HepG2 (cell line): ENCODE results near the gene MFAP3L. TPM values are rescaled to one million over a fixed set of nuclear protein-coding genes. Genes with fewer than 3 reads are reported as not detected.

ENCODE experiments used
- ATAC-seq: fragments of 200-7000 bp; cut with Tn5 transposase; 3 replicates; pipeline ENCODE4 v1.9.1; 2020; ENCODE audit warnings: mild to moderate bottlenecking, moderate library complexity
- BruUV-seq: library from RNA; stranded (reverse); fragments of 400-500 nt; replicated peaks from 2 replicates; lab custom pipeline; 2021; lab: Mats Ljungman, UMichigan
- CTCF ChIA-PET: fragments of 300-600 bp; formaldehyde crosslinking; extraction: SDS; loops from one replicate; lab custom pipeline; 2021; ENCODE audit warnings: low total read pairs, inconsistent platforms, low intra/inter-chr PET ratio; lab: Yijun Ruan, JAX
- POLR2A ChIA-PET: fragments of 350-600 bp; sonication (Branson Sonifier 250); formaldehyde crosslinking; loops from one replicate; lab custom pipeline; 2020; ENCODE audit warnings: antibody characterized with exemption, inconsistent platforms; lab: Yijun Ruan, JAX
- DNase-seq: peaks from one replicate; pipeline ENCODE4 v3.0.0-alpha.2; 2015; ENCODE audit warnings: low spot score
- FAIRE-seq: peaks from 3 replicates; lab custom pipeline; 2011; peaks lifted over from hg19 to GRCh38; lab: Jason Lieb, UNC
- H2AFZ ChIP-seq: one replicate; pipeline ENCODE4 v1.6.1; 2011; ENCODE audit warnings: low read length, inconsistent platforms
- H3K27ac ChIP-seq: fragments of 300-600 bp; 3 replicates; pipeline ENCODE4 v1.8.0; 2011; ENCODE audit warnings: mixed run types, mild to moderate bottlenecking, mixed read lengths, low read length, inconsistent platforms; ENCODE audit not compliant: insufficient read depth; ENCODE audit errors: extremely low read length
- H3K27me3 ChIP-seq, 2 experiments: fragments of 200-600 bp in 1 of 2; 2 replicates in 1 of 2; 3 replicates in 1 of 2; pipeline versions ENCODE4 v1.6.0 to v1.8.0; 2011; ENCODE audit warnings: low read length in 2 of 2, mild to moderate bottlenecking in 2 of 2, moderate library complexity in 2 of 2, inconsistent platforms in 1 of 2; ENCODE audit not compliant: insufficient read depth in 2 of 2, control insufficient read depth in 1 of 2
- H3K36me3 ChIP-seq, 2 experiments: fragments of 200-600 bp in 1 of 2; replicated peaks in 1 of 2; 2 replicates in 1 of 2; 3 replicates in 1 of 2; pipeline versions ENCODE4 v1.5.1 to v1.8.0; 2011; ENCODE audit warnings: low read length in 2 of 2, inconsistent platforms in 1 of 2; ENCODE audit not compliant: insufficient read depth in 2 of 2, control insufficient read depth in 1 of 2
- H3K4me1 ChIP-seq: 2 replicates; pipeline ENCODE4 v1.5.1; 2012; ENCODE audit warnings: low read length, inconsistent platforms; ENCODE audit not compliant: insufficient read depth
- H3K4me2 ChIP-seq: 2 replicates; pipeline ENCODE4 v1.6.0; 2011; ENCODE audit warnings: low read depth, low read length, inconsistent platforms
- H3K4me3 ChIP-seq, 3 experiments: fragments of 200-600 bp in 1 of 3; sonication (generic), shearing (Covaris generic) in 1 of 3; replicated peaks in 1 of 3; 2 replicates each; pipeline ENCODE4 v1.5.1; 2011 to 2016; ENCODE audit warnings: low read length in 3 of 3, inconsistent platforms in 2 of 3, low read depth in 2 of 3, mild to moderate bottlenecking in 2 of 3, control low read depth in 1 of 3, mixed read lengths in 1 of 3; ENCODE audit not compliant: insufficient read depth in 1 of 3
- H3K79me2 ChIP-seq: one replicate; pipeline ENCODE4 v1.6.1; 2011; ENCODE audit warnings: low read length, inconsistent platforms; ENCODE audit not compliant: insufficient read depth
- H3K9ac ChIP-seq: 2 replicates; pipeline ENCODE4 v1.6.0; 2011; ENCODE audit warnings: mild to moderate bottlenecking, low read depth, low read length, inconsistent platforms; ENCODE audit not compliant: insufficient read depth
- H3K9me3 ChIP-seq: 2 replicates; pipeline ENCODE4 v1.5.1; 2012; ENCODE audit warnings: mild to moderate bottlenecking, low read length
- H4K20me1 ChIP-seq: 2 replicates; pipeline ENCODE4 v1.6.0; 2011; ENCODE audit warnings: inconsistent platforms, mild to moderate bottlenecking, low read length, moderate library complexity; ENCODE audit not compliant: insufficient read depth
- ARNT2 ChIP-seq: sonication (generic); formaldehyde crosslinking; IDR thresholded peaks from 2 replicates; pipeline ENCODE4 v1.8.0; 2022; ENCODE audit warnings: mild to moderate bottlenecking, low read depth, missing genetic modification reagents, moderate library complexity
- CAMTA2 ChIP-seq: sonication (generic); formaldehyde crosslinking; IDR thresholded peaks from 2 replicates; pipeline ENCODE4 v1.4.0; 2020; ENCODE audit warnings: mild to moderate bottlenecking, missing genetic modification reagents, borderline replicate concordance
- FOXA1 ChIP-seq, 2 experiments: fragments of 450-650 bp in 1 of 2; sonication (generic) in 1 of 2; formaldehyde crosslinking in 1 of 2; IDR thresholded peaks; 2 replicates each; pipeline versions ENCODE4 v1.4.0 to v1.6.1; 2016 to 2020; ENCODE audit warnings: missing genetic modification reagents in 1 of 2
- NFE2L2 ChIP-seq: fragments of 150-350 bp; IDR thresholded peaks from 2 replicates; pipeline ENCODE4 v1.6.1; 2014; ENCODE audit warnings: low read length
- NFRKB ChIP-seq: fragments of 450-650 bp; IDR thresholded peaks from 2 replicates; pipeline ENCODE4 v1.6.1; 2017
- RELA ChIP-seq: sonication (generic); formaldehyde crosslinking; IDR thresholded peaks from 2 replicates; pipeline ENCODE4 v1.4.0; 2020; ENCODE audit warnings: missing genetic modification reagents
- SNAPC5 ChIP-seq: sonication (generic); formaldehyde crosslinking; IDR thresholded peaks from 2 replicates; pipeline ENCODE4 v1.8.1; 2023; ENCODE audit warnings: mild to moderate bottlenecking, missing genetic modification reagents, borderline replicate concordance
- SP1 ChIP-seq, 2 experiments: fragments of 450-650 bp in 1 of 2; sonication (generic) in 1 of 2; formaldehyde crosslinking in 1 of 2; IDR thresholded peaks; 2 replicates each; pipeline versions ENCODE4 v1.4.0 to v1.6.1; 2016 to 2020; ENCODE audit warnings: missing genetic modification reagents in 1 of 2
- TEAD2 ChIP-seq: sonication (generic); formaldehyde crosslinking; IDR thresholded peaks from 2 replicates; pipeline ENCODE4 v1.9.0; 2021; ENCODE audit warnings: missing genetic modification reagents
- ZBTB1 ChIP-seq: sonication (generic); formaldehyde crosslinking; IDR thresholded peaks from 2 replicates; pipeline ENCODE4 v1.4.0; 2020; ENCODE audit warnings: missing genetic modification reagents, borderline replicate concordance
- ZNF101 ChIP-seq: sonication (generic); formaldehyde crosslinking; IDR thresholded peaks from 2 replicates; pipeline ENCODE4 v1.4.0; 2020; ENCODE audit warnings: mild to moderate bottlenecking, low read depth, missing genetic modification reagents, borderline replicate concordance
- ZNF136 ChIP-seq: sonication (generic); formaldehyde crosslinking; IDR thresholded peaks from 2 replicates; pipeline ENCODE4 v1.8.1; 2022; ENCODE audit warnings: low read depth, mild to moderate bottlenecking, moderate library complexity, missing genetic modification reagents
- ZNF598 ChIP-seq: sonication (generic); formaldehyde crosslinking; IDR thresholded peaks from 2 replicates; pipeline ENCODE4 v1.5.1; 2020; ENCODE audit warnings: mild to moderate bottlenecking, missing genetic modification reagents, borderline replicate concordance
- ZNF678 ChIP-seq: sonication (generic); formaldehyde crosslinking; IDR thresholded peaks from 2 replicates; pipeline ENCODE4 v1.4.0; 2020; ENCODE audit warnings: mild to moderate bottlenecking, missing genetic modification reagents
- ZNF776 ChIP-seq: sonication (generic); formaldehyde crosslinking; IDR thresholded peaks from 2 replicates; pipeline ENCODE4 v1.4.0; 2020; ENCODE audit warnings: mild to moderate bottlenecking, missing genetic modification reagents
- WGBS: methylation state at CpG from one replicate; pipeline ENCODE4 v1.1.6; 2017; ENCODE audit warnings: low lambda C conversion rate; 5-methylcytosine and 5-hydroxymethylcytosine counted together
- in situ Hi-C: cut with HindIII; loops from 2 replicates; pipeline ENCODE4 v1.10.0; 2017; ENCODE audit warnings: low pct_unique_long_range_greater_than_20kb; ENCODE audit not compliant: extremely low pct_ligation_motif_present
- intact Hi-C: fragments of 100-400 bp; cut with micrococcal nuclease; formaldehyde crosslinking; loops from one replicate; pipeline ENCODE4 v1.10.0; 2022; ENCODE audit not compliant: unreplicated experiment
- polyA plus RNA-seq, 8 experiments: library from polyadenylated mRNA; depleted of rRNA in 3 of 8; stranded (reverse) in 7 of 8; unstranded in 1 of 8; fragments of >200 nt; fragmentation: Illumina TruSeq in 4 of 8; extraction: Trizol in 4 of 8; gene quantifications; 2 replicates each; pipeline versions ENCODE4 v1.2.1 to v1.2.3, GENCODE V29; 2011 to 2016; ENCODE audit warnings: low read depth in 4 of 8, missing spikeins in 1 of 8, mixed read lengths in 1 of 8; ENCODE audit not compliant: insufficient read depth in 1 of 8
- total RNA-seq, 5 experiments: library from RNA; depleted of rRNA; stranded (reverse); fragments of >200 nt; fragmentation: Illumina TruSeq; extraction: Trizol; gene quantifications; 2 replicates each; pipeline ENCODE4 v1.2.3, GENCODE V29; 2016; ENCODE audit warnings: low read depth in 1 of 5
- TF ChIP-seq, protein P1 (sequence below): IDR thresholded peaks from 2 replicates; pipeline ENCODE4 v1.6.1; 2018; ENCODE audit warnings: missing genetic modification reagents, mild to moderate bottlenecking, missing compliant biosample characterization
- TF ChIP-seq, protein P2 (sequence below): IDR thresholded peaks from 2 replicates; pipeline ENCODE4 v1.6.1; 2016
- TF ChIP-seq, protein P3 (sequence below): sonication (generic); formaldehyde crosslinking; IDR thresholded peaks from 2 replicates; pipeline ENCODE4 v1.4.0; 2020; ENCODE audit warnings: missing genetic modification reagents

MFAP3L gene
- total and polyA plus RNA-seq, 2 of the 13 experiments (the other 11 are each of a cell fraction or from before 2014, with no cell fraction given), result 1.5 to 3.6 TPM

DNA sequence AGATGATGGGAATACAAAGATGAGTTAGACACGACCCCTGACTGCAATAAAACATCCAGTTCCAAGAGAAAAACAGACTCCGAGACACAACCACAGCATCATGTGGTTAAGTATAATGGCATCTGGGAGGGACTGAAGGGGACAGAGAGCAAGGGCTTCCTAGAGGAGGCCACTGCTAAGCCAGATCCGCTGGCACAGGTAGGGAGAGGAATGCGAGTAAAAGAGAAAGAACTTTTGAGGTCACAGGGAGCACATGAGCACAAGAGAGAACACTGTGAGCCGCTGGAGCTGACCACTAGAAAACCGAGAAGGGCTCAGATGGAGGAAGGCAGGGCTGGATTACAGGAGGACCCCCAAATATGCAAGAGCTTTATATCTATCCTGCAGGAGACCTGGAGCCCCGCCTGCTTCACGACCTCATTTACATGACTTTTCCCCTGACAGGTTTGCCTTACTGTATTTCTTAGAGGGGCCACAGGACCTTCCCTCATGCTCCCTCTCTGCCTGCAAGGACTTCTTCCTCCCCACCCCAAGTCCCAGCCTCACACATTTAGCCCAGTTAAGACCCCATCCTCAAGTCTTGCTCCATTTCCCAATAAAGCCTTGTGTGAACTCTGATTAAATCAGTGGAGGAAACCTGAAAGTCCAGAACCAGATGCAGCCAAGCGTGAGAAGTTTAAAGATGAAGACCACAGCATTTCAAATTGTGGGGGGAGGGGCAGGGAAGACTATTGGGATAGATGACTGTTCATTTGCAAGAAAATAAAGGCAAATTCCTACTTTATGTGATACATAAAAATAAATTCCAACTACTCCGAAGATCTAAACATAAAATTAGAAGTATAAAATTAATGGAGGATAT is 29.6 kb downstream of the MFAP3L start:
- H3K9me3 ChIP-seq, result no peaks in the 10 kb centered on the region
- DNase-seq, result no peak
- H3K27me3 ChIP-seq, result no peaks in the 10 kb centered on the region
- no peaks in the 10 kb centered on the region for H3K79me2 ChIP-seq
- no peak for TF ChIP-seq NFRKB
- no peak for TF ChIP-seq RELA (CRISPR knock-in tag)
- TF ChIP-seq ZBTB1 (CRISPR knock-in tag), result no peak
- TF ChIP-seq SNAPC5 (CRISPR knock-in tag), result no peak
- TF ChIP-seq TEAD2, result no peak
- TF ChIP-seq SP1 (IDR thresholded peaks at IDR 0.05), result no peak
- TF ChIP-seq SP1 (CRISPR knock-in tag; IDR thresholded peaks at IDR 0.05), result no peak
- no peak for TF ChIP-seq NFE2L2
- TF ChIP-seq, protein P1, sequence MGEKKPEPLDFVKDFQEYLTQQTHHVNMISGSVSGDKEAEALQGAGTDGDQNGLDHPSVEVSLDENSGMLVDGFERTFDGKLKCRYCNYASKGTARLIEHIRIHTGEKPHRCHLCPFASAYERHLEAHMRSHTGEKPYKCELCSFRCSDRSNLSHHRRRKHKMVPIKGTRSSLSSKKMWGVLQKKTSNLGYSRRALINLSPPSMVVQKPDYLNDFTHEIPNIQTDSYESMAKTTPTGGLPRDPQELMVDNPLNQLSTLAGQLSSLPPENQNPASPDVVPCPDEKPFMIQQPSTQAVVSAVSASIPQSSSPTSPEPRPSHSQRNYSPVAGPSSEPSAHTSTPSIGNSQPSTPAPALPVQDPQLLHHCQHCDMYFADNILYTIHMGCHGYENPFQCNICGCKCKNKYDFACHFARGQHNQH (CRISPR knock-in tag), result no peak
- no peak for TF ChIP-seq ZNF678
- no peak for TF ChIP-seq ZNF776 (CRISPR knock-in tag)
- TF ChIP-seq, protein P2, sequence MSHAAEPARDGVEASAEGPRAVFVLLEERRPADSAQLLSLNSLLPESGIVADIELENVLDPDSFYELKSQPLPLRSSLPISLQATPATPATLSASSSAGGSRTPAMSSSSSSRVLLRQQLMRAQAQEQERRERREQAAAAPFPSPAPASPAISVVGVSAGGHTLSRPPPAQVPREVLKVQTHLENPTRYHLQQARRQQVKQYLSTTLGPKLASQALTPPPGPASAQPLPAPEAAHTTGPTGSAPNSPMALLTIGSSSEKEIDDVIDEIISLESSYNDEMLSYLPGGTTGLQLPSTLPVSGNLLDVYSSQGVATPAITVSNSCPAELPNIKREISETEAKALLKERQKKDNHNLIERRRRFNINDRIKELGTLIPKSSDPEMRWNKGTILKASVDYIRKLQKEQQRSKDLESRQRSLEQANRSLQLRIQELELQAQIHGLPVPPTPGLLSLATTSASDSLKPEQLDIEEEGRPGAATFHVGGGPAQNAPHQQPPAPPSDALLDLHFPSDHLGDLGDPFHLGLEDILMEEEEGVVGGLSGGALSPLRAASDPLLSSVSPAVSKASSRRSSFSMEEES (CRISPR knock-in tag), result no peak
- no peak for TF ChIP-seq ARNT2 (CRISPR knock-in tag)
- no peak for TF ChIP-seq ZNF136
- no peak for TF ChIP-seq ZNF598 (CRISPR knock-in tag)
- TF ChIP-seq, protein P3, sequence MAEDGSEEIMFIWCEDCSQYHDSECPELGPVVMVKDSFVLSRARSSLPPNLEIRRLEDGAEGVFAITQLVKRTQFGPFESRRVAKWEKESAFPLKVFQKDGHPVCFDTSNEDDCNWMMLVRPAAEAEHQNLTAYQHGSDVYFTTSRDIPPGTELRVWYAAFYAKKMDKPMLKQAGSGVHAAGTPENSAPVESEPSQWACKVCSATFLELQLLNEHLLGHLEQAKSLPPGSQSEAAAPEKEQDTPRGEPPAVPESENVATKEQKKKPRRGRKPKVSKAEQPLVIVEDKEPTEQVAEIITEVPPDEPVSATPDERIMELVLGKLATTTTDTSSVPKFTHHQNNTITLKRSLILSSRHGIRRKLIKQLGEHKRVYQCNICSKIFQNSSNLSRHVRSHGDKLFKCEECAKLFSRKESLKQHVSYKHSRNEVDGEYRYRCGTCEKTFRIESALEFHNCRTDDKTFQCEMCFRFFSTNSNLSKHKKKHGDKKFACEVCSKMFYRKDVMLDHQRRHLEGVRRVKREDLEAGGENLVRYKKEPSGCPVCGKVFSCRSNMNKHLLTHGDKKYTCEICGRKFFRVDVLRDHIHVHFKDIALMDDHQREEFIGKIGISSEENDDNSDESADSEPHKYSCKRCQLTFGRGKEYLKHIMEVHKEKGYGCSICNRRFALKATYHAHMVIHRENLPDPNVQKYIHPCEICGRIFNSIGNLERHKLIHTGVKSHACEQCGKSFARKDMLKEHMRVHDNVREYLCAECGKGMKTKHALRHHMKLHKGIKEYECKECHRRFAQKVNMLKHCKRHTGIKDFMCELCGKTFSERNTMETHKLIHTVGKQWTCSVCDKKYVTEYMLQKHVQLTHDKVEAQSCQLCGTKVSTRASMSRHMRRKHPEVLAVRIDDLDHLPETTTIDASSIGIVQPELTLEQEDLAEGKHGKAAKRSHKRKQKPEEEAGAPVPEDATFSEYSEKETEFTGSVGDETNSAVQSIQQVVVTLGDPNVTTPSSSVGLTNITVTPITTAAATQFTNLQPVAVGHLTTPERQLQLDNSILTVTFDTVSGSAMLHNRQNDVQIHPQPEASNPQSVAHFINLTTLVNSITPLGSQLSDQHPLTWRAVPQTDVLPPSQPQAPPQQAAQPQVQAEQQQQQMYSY (CRISPR knock-in tag), result no peak
- no peak for TF ChIP-seq ZNF101 (CRISPR knock-in tag)
- TF ChIP-seq CAMTA2 (CRISPR knock-in tag), result no peak
- TF ChIP-seq FOXA1 (IDR thresholded peaks at IDR 0.05), result no peak
- TF ChIP-seq FOXA1 (CRISPR knock-in tag; IDR thresholded peaks at IDR 0.05), result no peak
- TF ChIP-seq, all 625 proteins: peak for 0
- H3K9ac ChIP-seq, result no peak overlapping the region
- in situ Hi-C loops, result no loop called here
- CTCF ChIA-PET, result no interaction called here
- BruUV-seq, result no TSS peak
- no peak overlapping the region for H3K4me2 ChIP-seq
- no peak overlapping the region for H3K27ac ChIP-seq
- intact Hi-C loops, result loop anchor here (5.0 kb wide), 1 partner anchor 781 kb away; no protein-coding TSS in a partner anchor
- H3K4me3 ChIP-seq, result no peak overlapping the region
- no peak overlapping the region for H2AFZ ChIP-seq
- POLR2A ChIA-PET, result no interaction called here
- no peaks in the 10 kb centered on the region for H3K36me3 ChIP-seq
- H3K4me1 ChIP-seq, result no peaks in the 10 kb centered on the region
- 31% methylated on average over 10 of the region's 10 CpGs for WGBS
- FAIRE-seq (no peak), ATAC-seq (peak; percentile 51)
- no peaks in the 10 kb centered on the region for H4K20me1 ChIP-seq
